Endothelial cell of umbilical vein (primary cell): ENCODE results near the gene SCN2B. TPM values are rescaled to one million over a fixed set of nuclear protein-coding genes. Genes with fewer than 3 reads are reported as not detected.
A peak's percentile ranks its signal among the peaks of the same experiment; 100 is the strongest.

Experiments used
- BruUV-seq: library from RNA; stranded (reverse); fragments of 400-500 nt; replicated peaks from 2 replicates; lab custom pipeline; 2021; lab: Mats Ljungman, UMichigan
- CTCF ChIA-PET: fragments of 300-600, 350-600 bp; sonication (Branson Sonifier 250); formaldehyde crosslinking; loops from one replicate; lab custom pipeline; 2021; ENCODE audit warnings: antibody characterized with exemption, inconsistent platforms; lab: Charles Lee
- POLR2A ChIA-PET: fragments of 300-600, 350-600 bp; sonication (Branson Sonifier 250); formaldehyde crosslinking; loops from one replicate; lab custom pipeline; 2021; ENCODE audit warnings: antibody characterized with exemption, inconsistent platforms; lab: Charles Lee
- DNase-seq: peaks from one replicate; pipeline ENCODE4 v3.0.0-alpha.2; 2011; ENCODE audit warnings: low read depth, low spot score
- FAIRE-seq: peaks from 2 replicates; lab custom pipeline; 2011; peaks lifted over from hg19 to GRCh38; lab: Jason Lieb, UNC
- H2AFZ ChIP-seq: 2 replicates; pipeline ENCODE4 v1.6.0; 2012; ENCODE audit warnings: low read depth, low read length, control low read depth, inconsistent platforms
- H3K27ac ChIP-seq: 2 replicates; pipeline ENCODE4 v1.5.1; 2011; ENCODE audit warnings: low read depth, mild to moderate bottlenecking, control low read depth, low read length, moderate library complexity; ENCODE audit not compliant: insufficient read depth
- H3K27me3 ChIP-seq, 2 experiments: 2 replicates each; pipeline versions ENCODE4 v1.6.0 to v1.6.1; 2011; ENCODE audit warnings: low read length in 2 of 2, mixed read lengths in 1 of 2; ENCODE audit not compliant: control insufficient read depth in 2 of 2, insufficient read depth in 2 of 2
- H3K36me3 ChIP-seq, 2 experiments: 2 replicates in 1 of 2; 3 replicates in 1 of 2; pipeline ENCODE4 v1.5.1; 2011; ENCODE audit warnings: low read length in 2 of 2, mild to moderate bottlenecking in 1 of 2, moderate library complexity in 1 of 2; ENCODE audit not compliant: control insufficient read depth in 2 of 2, insufficient read depth in 2 of 2; ENCODE audit errors: extremely low read depth in 1 of 2
- H3K4me1 ChIP-seq: 3 replicates; pipeline ENCODE4 v1.5.1; 2011; ENCODE audit warnings: mild to moderate bottlenecking, low read length; ENCODE audit not compliant: control insufficient read depth, insufficient read depth; ENCODE audit errors: extremely low read depth
- H3K4me2 ChIP-seq: 2 replicates; pipeline ENCODE4 v1.6.1; 2011; ENCODE audit warnings: low read length, control low read depth, mixed read lengths; ENCODE audit not compliant: insufficient read depth
- H3K4me3 ChIP-seq, 3 experiments: fragments of 200-600 bp in 1 of 3; sonication (generic), shearing (Covaris generic) in 1 of 3; replicated peaks in 1 of 3; 2 replicates each; pipeline ENCODE4 v1.5.1; 2011 to 2016; ENCODE audit warnings: control low read depth in 3 of 3, low read length in 3 of 3, mild to moderate bottlenecking in 2 of 3, inconsistent platforms in 1 of 3, low read depth in 1 of 3, moderate library complexity in 1 of 3; ENCODE audit not compliant: insufficient read depth in 1 of 3
- H3K79me2 ChIP-seq: 2 replicates; pipeline ENCODE4 v1.6.0; 2012; ENCODE audit warnings: low read length, inconsistent platforms; ENCODE audit not compliant: control insufficient read depth, insufficient read depth
- H3K9ac ChIP-seq: replicated peaks from 2 replicates; pipeline ENCODE3; 2011; ENCODE audit warnings: low read length, control low read depth; ENCODE audit not compliant: insufficient read depth; ENCODE audit errors: extremely low read depth
- H3K9me1 ChIP-seq: replicated peaks from 3 replicates; pipeline ENCODE4 v1.6.0; 2011; ENCODE audit warnings: mild to moderate bottlenecking, low read length; ENCODE audit not compliant: control insufficient read depth, insufficient read depth; ENCODE audit errors: extremely low read depth
- H3K9me3 ChIP-seq: replicated peaks from 2 replicates; pipeline ENCODE4 v1.5.1; 2012; ENCODE audit warnings: low read length, inconsistent platforms; ENCODE audit not compliant: control insufficient read depth, insufficient read depth
- H4K20me1 ChIP-seq: replicated peaks from 2 replicates; pipeline ENCODE3; 2011; ENCODE audit warnings: mild to moderate bottlenecking, low read length; ENCODE audit not compliant: control insufficient read depth, insufficient read depth; ENCODE audit errors: extremely low read depth
- CTCF ChIP-seq, 2 donors: IDR thresholded peaks; 1 replicate in 1 of 2; 2 replicates in 1 of 2; pipeline ENCODE4 v1.5.1; 2011; ENCODE audit warnings: low read length in 2 of 2, mild to moderate bottlenecking in 2 of 2, moderate library complexity in 2 of 2, control low read depth in 1 of 2, inconsistent platforms in 1 of 2, low read depth in 1 of 2; ENCODE audit not compliant: insufficient read depth in 1 of 2; ENCODE audit errors: extremely low read depth in 1 of 2
- EZH2 ChIP-seq: IDR thresholded peaks from 2 replicates; pipeline ENCODE4 v1.6.1; 2012; ENCODE audit warnings: borderline replicate concordance, low read depth, mild to moderate bottlenecking, moderate library complexity, low read length, inconsistent platforms; ENCODE audit not compliant: severe bottlenecking
- FOS ChIP-seq: IDR thresholded peaks from 2 replicates; pipeline ENCODE4 v1.6.1; 2011; ENCODE audit warnings: mild to moderate bottlenecking, low read length, moderate library complexity, borderline replicate concordance; ENCODE audit not compliant: insufficient read depth
- GATA2 ChIP-seq: IDR thresholded peaks from 2 replicates; pipeline ENCODE4 v1.7.0; 2011; ENCODE audit warnings: low read depth, mild to moderate bottlenecking, moderate library complexity, mixed read lengths, low read length; ENCODE audit not compliant: insufficient read length, insufficient read depth
- JUN ChIP-seq: IDR thresholded peaks from 2 replicates; pipeline ENCODE4 v1.6.1; 2011; ENCODE audit warnings: borderline replicate concordance, low read depth; ENCODE audit not compliant: insufficient read length, insufficient read depth
- MAX ChIP-seq: IDR thresholded peaks from 2 replicates; pipeline ENCODE4 v1.6.1; 2011; ENCODE audit not compliant: insufficient read depth, insufficient read length
- MYC ChIP-seq: IDR thresholded peaks from one replicate; pipeline ENCODE4 v1.6.1; 2011; ENCODE audit warnings: mild to moderate bottlenecking, low read depth, low read length
- POLR2A ChIP-seq: IDR thresholded peaks from 2 replicates; pipeline ENCODE4 v1.6.1; 2012; ENCODE audit warnings: low read depth, mild to moderate bottlenecking, control low read depth, low read length
- POLR2AphosphoS5 ChIP-seq: IDR thresholded peaks from 2 replicates; pipeline ENCODE4 v1.6.1; 2012; ENCODE audit warnings: low read depth, mild to moderate bottlenecking, control low read depth, low read length, moderate library complexity; ENCODE audit not compliant: insufficient read depth
- dilution Hi-C: fragments of 300-500 bp; cut with MboI; formaldehyde crosslinking; loops from one replicate; pipeline ENCODE4 v1.15.0; 2019; ENCODE audit warnings: low sequenced_read_pairs; ENCODE audit not compliant: extremely low pct_ligation_motif_present
- intact Hi-C: fragments of 100-400 bp; cut with micrococcal nuclease; formaldehyde crosslinking; loops from one replicate; pipeline ENCODE4 v1.10.0; 2022
- polyA plus RNA-seq, 4 experiments: library from polyadenylated mRNA; depleted of rRNA in 3 of 4; stranded (reverse) in 3 of 4; unstranded in 1 of 4; fragments of >200 nt; gene quantifications; 2 replicates each; pipeline versions ENCODE4 v1.2.1 to v1.2.3, GENCODE V29; 2011 to 2012; ENCODE audit warnings: missing spikeins in 1 of 4
- total RNA-seq: library from RNA; stranded (reverse); gene quantifications from 2 replicates; pipeline ENCODE4 v1.2.3, GENCODE V29; 2021

The SCN2B gene
- total and polyA plus RNA-seq, 2 donors (not counting 3 experiments of a cell fraction or from before 2014, with no cell fraction given), result not detected

DNA sequence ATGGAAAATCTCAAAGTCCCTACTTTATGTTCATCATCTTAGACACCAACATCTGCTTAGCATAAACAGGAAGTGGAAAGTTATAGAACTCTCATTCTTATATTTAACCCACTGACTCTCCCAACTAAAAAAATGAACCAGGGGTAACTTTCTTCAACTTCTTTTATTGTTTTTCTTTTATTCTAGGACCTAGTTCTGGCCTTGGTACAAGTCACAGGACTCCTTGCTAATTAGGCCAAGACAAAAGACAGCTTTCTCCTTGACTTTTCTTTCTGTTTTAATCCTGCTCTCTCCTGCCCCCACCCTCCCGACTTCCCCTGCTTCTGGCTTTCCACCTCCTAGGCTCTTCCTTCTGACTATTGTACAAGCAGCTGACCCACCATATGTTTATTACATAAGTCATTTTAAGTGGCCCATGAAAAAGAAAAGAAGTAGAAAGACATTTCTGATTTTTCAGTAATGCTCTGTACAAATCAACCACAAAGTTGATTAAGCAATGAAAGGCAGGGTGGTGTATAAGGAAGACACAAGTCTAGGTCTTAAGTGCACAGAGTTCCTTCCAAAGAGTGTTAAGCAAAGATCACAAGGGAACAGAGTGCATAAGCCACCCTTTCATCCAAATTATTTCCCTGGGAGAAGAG lies 30.1 kb upstream of the SCN2B start:
- H2AFZ ChIP-seq, result no peak overlapping the region
- peak; percentile 79 for FAIRE-seq
- no peaks in the 10 kb centered on the region for H3K36me3 ChIP-seq
- TF ChIP-seq POLR2A, result no peak
- no peak for TF ChIP-seq FOS
- no peak for TF ChIP-seq EZH2
- no peak for TF ChIP-seq JUN
- TF ChIP-seq POLR2AphosphoS5, result no peak
- TF ChIP-seq CTCF (IDR thresholded peaks at IDR 0.05; ENCODE audit: extremely low read depth in 1 of 2, insufficient read depth in 1 of 2, low read depth in 1 of 2, low read length in 2 of 2), result no peak
- TF ChIP-seq MAX, result no peak
- TF ChIP-seq GATA2, result no peak
- no peak for TF ChIP-seq MYC
- ChIA-PET CTCF (interaction anchor here (4.8 kb wide), 1 partner anchor 8 kb away, joined by 37 read pairs; no protein-coding TSS in a partner anchor), POLR2A (no interaction called here)
- no peaks in the 10 kb centered on the region for H4K20me1 ChIP-seq
- H3K79me2 ChIP-seq, result no peaks in the 10 kb centered on the region
- no peaks in the 10 kb centered on the region for H3K9me3 ChIP-seq
- no TSS peak for BruUV-seq
- peak; percentile 85 for DNase-seq
- no peaks in the 10 kb centered on the region for H3K9me1 ChIP-seq
- intact Hi-C loops, result loop anchor here (1.0 to 2.0 kb wide), 3 partner anchors 22 to 58 kb away; partner anchors contain the start of gene MPZL2
- H3K27ac ChIP-seq, result peak overlapping the region; percentile 19
- dilution Hi-C loops, result no loop called here
- peaks cover 15% of the 10 kb centered on the region for H3K4me1 ChIP-seq
- no peak overlapping the region for H3K4me3 ChIP-seq
- no peak overlapping the region for H3K9ac ChIP-seq
- peaks cover 2 to 7% of the 10 kb centered on the region in 2 experiments for H3K27me3 ChIP-seq
- peak overlapping the region; percentile 71 for H3K4me2 ChIP-seq
